NCI-H1417 treated with DMSO at 0.1 percent for 48 hours (cell line): Measurements from ENCODE around the gene SPATA22.
"Not testable (repeated sequence)": the region's sequence is repeated elsewhere in the genome, so short reads cannot be mapped to it uniquely, and the experiment has no call there.

ENCODE experiments used
- DNase-seq: peaks from one replicate; lab custom pipeline; 2025; lab: John Stamatoyannopoulos, UW

SPATA22 gene

DNA sequence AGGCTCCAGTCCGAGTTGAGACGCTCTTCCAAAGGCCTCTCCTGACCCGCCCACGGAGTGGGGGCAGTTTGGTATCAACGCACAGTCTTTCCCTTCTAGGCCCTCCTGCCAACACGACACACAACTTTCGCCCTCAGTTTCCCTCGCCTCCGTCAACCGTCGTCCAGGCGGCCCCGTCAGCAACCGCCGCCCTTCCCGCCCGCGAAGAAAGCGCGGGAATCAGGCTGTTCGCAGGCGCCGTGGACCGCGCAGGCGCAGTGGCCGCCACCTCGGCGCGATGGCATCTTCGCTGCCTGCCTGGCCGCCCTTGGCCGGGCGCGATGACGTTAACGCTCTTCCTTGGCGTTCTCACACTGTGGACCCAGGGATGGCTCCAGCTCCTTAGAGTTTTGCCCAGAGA, at the start of gene SPATA22:
Gene SPATA22, minus strand, starts transcription at position 221 of the 400 bp plus-strand sequence. CDS start 2,494 bp downstream, outside the sequence.
- DNase-seq, result no peak

GRCh38 chr17:3519472-3519871, 47.9 kb upstream of the SPATA22 start:
- DNase-seq, result not testable (repeated sequence)

GRCh38 chr17:3514873-3515272, 43.3 kb upstream of the SPATA22 start:
- no peak for DNase-seq

- not testable (repeated sequence) for DNase-seq
Measured at GRCh38 chr17:3514167-3514566, 42.5 kb upstream of the SPATA22 start.

DNA sequence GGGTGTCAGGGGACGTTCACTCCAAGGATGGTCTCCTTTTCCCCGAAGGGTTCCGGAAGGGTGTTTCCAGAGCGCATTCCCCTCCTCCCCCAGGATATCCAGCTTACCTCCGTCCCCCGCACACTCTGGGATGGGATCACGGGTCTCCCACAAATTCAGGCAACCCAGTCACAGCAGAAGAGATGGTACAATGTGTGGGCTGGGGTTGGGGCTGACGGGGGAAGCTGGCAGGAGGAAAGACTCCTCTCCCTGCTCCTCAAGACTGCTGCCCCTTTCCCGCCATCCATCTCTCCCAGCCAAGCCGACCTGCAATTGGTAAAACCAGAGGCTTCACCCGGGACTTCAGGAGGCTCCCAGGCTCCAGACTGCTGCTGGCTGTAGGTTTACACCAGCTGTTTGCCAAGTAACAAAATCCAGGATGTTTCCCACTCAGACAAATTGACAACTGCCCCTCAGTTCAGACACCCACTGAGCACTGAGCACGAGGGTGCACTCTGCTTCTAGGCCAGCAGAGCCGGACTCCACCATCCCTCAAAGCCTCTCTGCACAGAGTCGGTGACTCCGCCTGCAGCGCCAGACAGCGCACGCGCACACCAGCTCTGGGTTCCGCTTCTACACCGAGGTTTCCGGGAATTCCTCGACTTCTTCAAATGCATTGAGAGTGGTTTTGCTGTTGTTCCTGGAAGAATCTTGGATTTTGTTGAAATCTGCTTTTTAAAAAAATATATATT, 41.9 kb upstream of the SPATA22 start:
- no peak for DNase-seq

DNA sequence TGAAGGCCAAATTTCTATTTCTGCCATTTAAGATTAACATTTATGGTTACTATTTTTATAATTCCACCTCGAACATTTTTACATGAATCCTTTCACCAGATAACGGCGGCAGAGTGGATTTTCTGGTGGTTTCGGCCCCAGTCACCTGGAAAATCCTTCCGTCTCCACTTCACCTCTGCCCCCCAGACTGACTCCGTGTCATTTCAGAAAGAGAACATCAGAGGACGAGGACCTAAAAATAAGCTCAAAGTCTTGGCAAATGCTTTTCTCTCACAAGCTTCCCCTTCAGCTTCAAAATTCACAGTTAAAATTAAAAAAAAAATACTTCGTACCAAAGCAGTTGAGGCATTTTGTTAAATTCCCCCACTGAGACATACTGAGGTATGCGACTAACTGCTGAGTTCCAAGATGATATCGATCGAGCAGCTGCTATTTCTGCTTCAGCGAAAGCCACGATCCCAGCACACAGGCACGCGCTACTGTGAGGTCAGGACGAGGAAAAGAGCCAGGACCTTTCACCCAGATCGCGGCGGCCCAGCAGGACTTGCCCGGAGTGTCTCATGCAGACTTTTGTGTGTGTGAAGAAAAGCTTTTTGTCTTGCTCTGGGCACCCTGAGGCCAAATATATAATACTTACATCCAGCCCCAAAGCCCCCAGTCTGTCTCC, 41.0 kb upstream of the SPATA22 start:
- DNase-seq, result no peak

DNA sequence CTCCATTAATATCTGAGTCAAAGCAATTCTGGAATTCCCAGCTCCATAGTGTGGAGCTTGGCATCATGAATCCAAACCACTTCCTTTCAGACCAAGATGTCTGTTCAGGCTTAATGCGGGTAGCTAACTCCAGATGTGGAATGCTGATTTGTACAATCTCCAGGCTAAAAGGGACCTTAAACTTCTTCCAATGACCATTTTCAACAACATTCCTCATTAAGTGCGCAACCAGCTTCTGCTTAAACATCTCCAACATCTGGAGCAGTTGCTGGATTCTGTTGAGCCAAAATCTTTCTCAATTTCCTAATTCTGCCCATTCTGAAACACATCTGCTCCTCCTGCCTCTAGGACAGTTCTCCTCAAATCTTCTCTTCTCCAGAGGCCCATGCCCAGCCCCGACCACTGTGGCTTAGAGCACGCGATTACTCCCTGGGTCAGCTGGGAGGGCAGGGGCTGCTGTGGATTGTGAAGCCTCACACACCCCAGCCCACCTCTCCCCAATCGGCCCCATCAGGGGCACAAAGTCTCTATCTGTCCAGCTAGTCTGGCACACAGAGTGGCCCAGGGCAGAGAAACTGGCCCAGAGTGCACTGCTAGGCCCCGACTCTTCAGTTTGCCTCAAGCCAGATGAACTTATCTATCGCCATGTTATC, 40.4 kb upstream of the SPATA22 start:
- DNase-seq, result no peak

DNA sequence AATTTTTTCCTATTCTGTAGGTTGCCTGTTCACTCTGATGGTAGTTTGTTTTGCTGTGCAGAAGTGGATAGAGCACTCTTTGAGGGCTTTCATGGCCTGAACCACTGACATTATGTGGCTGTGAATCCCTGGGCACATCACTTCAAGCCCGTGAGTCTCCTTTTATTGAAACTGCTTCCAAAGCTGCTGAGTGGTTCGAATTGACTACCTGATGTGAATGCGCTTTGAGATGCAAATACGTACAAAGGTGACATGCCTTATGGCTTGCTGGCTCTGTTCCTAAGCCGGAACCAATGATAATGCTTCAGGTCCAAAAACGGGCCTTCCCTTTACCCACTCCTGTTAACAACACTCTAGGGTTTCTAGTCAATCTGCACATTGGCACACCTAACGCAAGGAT, 38.5 kb upstream of the SPATA22 start:
- DNase-seq, result no peak

GRCh38 chr17:3507869-3508268, 36.2 kb upstream of the SPATA22 start:
- DNase-seq, result no peak

DNA sequence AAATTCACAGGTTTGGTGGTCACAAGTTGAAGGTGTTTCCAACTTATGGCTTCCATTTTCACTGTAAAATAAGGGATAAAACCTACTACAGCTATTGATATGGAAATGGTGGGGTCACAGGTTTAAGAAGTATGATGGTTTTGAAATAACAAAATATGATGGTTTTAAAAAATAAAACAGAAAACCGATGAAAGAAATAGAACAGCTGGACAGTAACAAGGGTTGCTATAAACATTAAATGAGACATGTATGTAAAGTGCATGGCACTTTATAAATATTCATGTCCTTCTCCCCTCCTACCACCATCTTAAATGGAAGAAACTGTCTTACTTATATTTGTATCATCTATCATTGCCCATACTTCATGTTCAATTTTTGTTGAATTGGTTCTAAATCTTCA, 35.5 kb upstream of the SPATA22 start:
- no peak for DNase-seq

DNA sequence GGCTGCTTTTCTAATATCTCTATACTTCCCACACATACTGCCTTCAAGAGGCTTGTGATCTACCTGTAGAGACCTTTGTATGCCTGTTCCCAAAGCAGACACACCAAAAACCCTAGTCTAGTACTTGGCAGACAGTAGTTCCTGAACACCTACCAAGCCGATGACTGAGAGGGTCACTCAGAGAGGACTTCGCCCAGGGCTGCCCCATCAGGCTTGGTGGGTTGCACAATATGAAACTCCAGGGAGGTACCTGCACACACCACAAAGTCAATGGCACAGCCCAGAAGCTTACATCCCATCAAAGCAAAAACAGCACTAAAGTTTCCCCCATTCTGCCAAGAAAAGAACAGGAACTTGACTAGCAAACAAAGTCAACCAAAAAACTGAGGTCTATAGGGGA, 34.4 kb upstream of the SPATA22 start:
- DNase-seq, result no peak

GRCh38 chr17:3505008-3505407, 33.4 kb upstream of the SPATA22 start:
- no peak for DNase-seq

DNA sequence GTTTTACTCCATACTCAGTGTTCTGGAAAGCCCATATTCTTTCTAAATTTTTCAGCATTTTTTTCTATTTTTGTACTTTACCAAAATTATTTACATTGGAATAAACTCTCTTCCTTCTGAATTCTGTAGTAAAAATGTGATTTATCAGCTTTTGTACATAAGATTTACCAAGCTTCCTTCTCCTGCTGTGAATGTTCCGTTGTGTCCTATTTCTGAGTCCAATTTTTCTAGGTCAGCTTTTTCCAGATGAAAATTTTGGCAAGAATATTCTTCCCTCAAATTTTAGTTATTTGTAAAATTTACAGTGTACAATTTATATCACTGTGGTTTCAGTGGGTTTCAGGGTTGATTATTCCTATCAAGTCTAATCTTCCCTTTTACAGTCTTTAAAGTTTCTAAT, 31.7 kb upstream of the SPATA22 start:
- no peak for DNase-seq

- no peak for DNase-seq
Measured at GRCh38 chr17:3502466-3502865, 30.8 kb upstream of the SPATA22 start.

- no peak for DNase-seq
Measured at GRCh38 chr17:3501344-3501743, 29.7 kb upstream of the SPATA22 start.

DNA sequence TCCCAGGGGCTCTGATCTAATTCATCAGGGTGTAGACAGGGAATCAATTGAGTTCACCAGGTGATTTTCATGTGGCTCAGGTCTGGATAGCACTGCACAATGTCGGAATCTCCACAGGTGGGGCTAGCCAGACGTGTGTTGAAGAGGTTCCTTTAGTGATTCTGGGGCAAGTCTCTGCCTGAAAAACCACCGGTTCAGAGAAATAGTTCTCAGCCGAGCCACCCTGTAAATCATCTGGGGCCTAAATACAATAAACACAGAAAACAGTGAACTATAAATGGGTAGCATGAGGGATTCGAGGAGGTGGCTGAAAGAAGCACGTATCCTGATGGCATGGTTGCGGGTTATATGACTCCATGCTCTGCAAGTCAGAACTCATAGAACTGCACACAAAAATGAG, 25.5 kb upstream of the SPATA22 start:
- no peak for DNase-seq

GRCh38 chr17:3485481-3486068, 14.0 kb upstream of the SPATA22 start:
- DNase-seq, result no peak

DNA sequence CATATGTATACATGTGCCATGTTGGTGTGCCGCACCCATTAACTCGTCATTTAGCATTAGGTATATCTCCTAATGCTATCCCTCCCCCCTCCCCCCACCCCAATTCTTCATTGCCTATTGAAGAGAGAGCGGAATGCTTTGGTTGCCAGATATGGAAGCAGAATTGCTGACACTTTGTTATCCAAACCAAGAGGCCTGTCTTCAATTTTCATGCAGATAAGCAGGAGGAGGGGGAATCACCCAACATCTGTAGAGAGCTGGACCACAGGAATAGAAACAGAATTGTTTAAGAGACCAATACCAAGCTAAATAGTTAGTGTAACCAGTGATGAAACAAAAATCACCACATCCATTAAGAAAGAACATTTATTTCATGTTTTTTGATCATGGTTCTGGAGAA, 11.2 kb upstream of the SPATA22 start:
- no peak for DNase-seq

- no peak for DNase-seq
Measured at GRCh38 chr17:3479988-3480387, 8.4 kb upstream of the SPATA22 start.

DNA sequence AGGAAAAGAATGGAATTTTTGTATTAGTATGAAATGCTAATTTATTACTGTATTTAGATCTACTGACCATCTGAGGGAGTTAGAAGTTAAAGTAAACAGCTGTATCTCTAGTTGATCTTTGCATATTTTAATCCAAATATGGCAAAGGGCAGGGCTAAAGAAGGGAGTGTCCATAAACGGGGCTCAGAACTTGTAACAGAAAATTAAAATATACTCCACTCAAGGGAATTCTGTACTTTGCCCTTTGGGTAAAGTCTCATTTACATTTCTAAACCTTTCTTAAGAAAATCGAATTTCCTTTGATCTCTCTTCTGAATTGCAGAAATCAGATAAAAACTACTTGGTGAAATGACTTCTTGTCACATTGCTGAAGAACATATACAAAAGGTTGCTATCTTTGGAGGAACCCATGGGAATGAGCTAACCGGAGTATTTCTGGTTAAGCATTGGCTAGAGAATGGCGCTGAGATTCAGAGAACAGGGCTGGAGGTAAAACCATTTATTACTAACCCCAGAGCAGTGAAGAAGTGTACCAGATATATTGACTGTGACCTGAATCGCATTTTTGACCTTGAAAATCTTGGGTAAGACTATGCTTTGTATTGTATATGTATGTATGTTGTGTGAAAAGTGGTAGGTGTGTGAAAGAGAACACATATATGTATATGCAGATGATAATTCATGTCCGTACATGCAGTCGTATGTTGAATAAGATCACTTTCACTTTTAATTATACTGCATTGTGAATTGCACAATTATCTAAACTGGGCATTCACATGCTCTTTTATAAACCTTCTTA, 4.4 kb upstream of the SPATA22 start, which contains the start of gene ASPA:
Gene ASPA, plus strand, starts transcription at position 186 of the 799 bp plus-strand sequence. Its CDS starts 163 bp downstream, at position 349.
- no peak for DNase-seq

- no peak for DNase-seq
Measured at GRCh38 chr17:3475251-3475685, 3.6 kb upstream of the SPATA22 start.

DNA sequence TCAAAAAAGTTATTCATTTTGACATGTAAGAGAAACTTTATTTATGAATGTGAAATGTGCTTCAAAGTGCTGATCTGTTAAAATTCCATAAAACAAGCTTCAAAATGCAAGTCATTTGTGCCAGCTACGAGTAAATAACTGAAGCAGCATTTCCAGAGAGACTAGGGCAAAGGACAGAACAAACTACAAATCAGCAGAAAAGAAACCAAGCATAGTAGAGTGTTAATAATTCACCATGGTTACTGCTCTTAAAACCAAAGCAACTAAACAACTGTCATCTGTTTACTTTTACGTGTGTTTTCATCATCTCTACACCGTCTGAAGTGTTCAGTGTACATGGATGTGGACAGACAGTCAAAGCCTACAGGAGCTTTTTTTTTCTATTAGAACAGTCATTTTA, 2.6 kb upstream of the SPATA22 start:
- no peak for DNase-seq
